ENCODE results near the gene ADAM33. TPM values are rescaled to one million over a fixed set of nuclear protein-coding genes. Genes with fewer than 3 reads are reported as not detected.

Gene ADAM33
- total RNA-seq, 1 experiment from 2014 or later: not detected

DNA sequence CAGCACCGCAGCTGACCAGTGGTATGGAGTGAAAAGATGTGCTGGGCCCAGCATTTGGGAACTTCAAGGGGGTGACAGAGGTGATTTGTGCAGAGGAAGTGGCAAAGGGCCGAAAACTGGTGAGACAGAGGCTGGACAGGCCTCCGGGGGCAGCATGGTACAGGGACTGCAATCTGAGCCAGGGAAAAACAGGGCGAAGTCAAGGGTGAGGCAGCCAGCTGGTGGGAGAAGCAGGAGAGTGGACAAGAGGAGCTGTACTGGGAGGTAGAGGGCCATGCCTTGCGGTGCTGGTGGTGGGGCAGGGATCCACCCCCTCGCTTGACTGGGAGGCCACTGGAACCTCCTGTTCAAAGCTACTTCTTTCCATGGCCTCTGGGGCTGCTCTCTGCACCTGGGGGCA is 11.3 kb downstream of the ADAM33 start:
- Histone ChIP-seq H3K4me3 (replicated peaks in 1 of 2; ENCODE audit: low read depth in 1 of 2, low read length in 2 of 2) (no peak overlapping the region), H3K4me2 (ENCODE audit: low read length) (no peak overlapping the region), H3K79me2 (ENCODE audit: insufficient read depth, low read length) (no peaks in the 10 kb centered on the region), H3K27me3 (ENCODE audit: insufficient read depth, low read length) (peaks cover 2% of the 10 kb centered on the region; the same call in 1 of the 2 replicates), H3K36me3 (ENCODE audit: control insufficient read depth in 1 of 2, insufficient read depth in 2 of 2, low read length in 2 of 2) (no peaks in the 10 kb centered on the region), H3K9me3 (ENCODE audit: control insufficient read depth in 1 of 2, insufficient read depth in 1 of 2, low read depth in 1 of 2, low read length in 2 of 2) (no peaks in the 10 kb centered on the region), H3K9ac (ENCODE audit: low read length) (no peak overlapping the region), H4K20me1 (ENCODE audit: insufficient read depth) (no peaks in the 10 kb centered on the region), H2AFZ (ENCODE audit: low read depth, low read length, poor library complexity, severe bottlenecking) (no peak overlapping the region), H3K27ac (ENCODE audit: low read depth, low read length) (no peak overlapping the region), H3K4me1 (ENCODE audit: control insufficient read depth in 1 of 2, insufficient read depth in 2 of 2, low read length in 2 of 2) (peaks cover 0 to 4% of the 10 kb centered on the region in 2 experiments; a peak in 2 of 4 replicates), H3K9me2 (ENCODE audit: insufficient read depth) (no peaks in the 10 kb centered on the region)
- peak; percentile 43; the same call in 1 of the 2 replicates for ATAC-seq
- TF ChIP-seq CTCF (IDR thresholded peaks at IDR 0.05 in 2 of 3, conservative IDR thresholded peaks at IDR 0.05 in 1 of 3; ENCODE audit: borderline replicate concordance in 1 of 3, insufficient read depth in 1 of 3, low read depth in 2 of 3, low read length in 2 of 3): peak in 2 of 3 experiments; percentile 18 to 22; a peak in 1 of 6 replicates
- TF ChIP-seq EGR1 (IDR thresholded peaks at IDR 0.05; ENCODE audit: low read depth): no peak
- no peak for DNase-seq (ENCODE audit: low read depth, low spot score)
- POLR2A ChIA-PET: no interaction called here
- CTCF ChIA-PET: no interaction called here
- intact Hi-C loops (cut with micrococcal nuclease): no loop called here
- BruUV-seq (replicated peaks): no TSS peak
- RAD21 ChIA-PET (ENCODE audit: low non-redundant PET in 1 of 2, low total read pairs in 2 of 2, uncharacterized antibody in 2 of 2, unreplicated experiment in 2 of 2): no interaction called here

DNA sequence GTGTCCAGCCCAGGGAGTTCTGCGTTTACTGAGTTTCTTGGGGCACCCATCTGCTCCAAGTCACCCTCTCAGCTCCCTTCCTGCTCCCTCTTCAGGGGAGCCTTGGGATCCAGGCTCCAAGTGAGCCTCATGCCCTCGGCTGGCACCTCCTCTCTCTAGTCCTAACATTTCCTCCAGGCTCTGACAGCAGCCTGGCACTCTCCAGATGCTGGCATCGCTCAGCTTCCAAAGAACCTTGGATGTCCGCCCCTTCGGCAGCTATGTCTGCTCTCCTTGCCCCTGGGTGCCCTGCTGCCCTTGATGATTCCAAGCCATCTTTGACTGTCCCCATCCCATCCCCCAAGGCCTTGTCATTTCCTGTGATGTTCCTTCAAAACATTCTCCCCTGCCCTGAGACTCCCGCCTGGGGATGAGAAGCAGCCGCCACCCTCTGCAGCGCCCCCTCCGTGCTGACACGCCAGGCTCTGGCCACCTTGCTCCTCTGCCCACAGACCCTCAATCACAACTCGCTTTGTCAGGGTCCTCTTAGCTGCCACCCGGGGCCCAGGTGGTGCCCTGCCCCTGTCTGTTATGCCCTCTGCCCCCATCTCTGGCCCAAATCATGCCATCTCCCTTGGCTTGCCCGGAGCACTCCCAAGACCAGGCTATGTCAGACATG is 12.0 kb downstream of the ADAM33 start:
- no peak overlapping the region for H3K4me2 ChIP-seq (ENCODE audit: low read length)
- BruUV-seq (replicated peaks): no TSS peak
- intact Hi-C loops (cut with micrococcal nuclease): no loop called here
- no peak for ATAC-seq
- no peaks in the 10 kb centered on the region for H3K27me3 ChIP-seq (ENCODE audit: insufficient read depth, low read length)
- H3K4me1 ChIP-seq (ENCODE audit: control insufficient read depth in 1 of 2, insufficient read depth in 2 of 2, low read length in 2 of 2): peaks cover 0 to 4% of the 10 kb centered on the region in 2 experiments; a peak in 2 of 4 replicates
- no peak overlapping the region for H3K4me3 ChIP-seq (replicated peaks in 1 of 2; ENCODE audit: low read depth in 1 of 2, low read length in 2 of 2)
- DNase-seq (ENCODE audit: low read depth, low spot score): no peak
- no peaks in the 10 kb centered on the region for H3K36me3 ChIP-seq (ENCODE audit: control insufficient read depth in 1 of 2, insufficient read depth in 2 of 2, low read length in 2 of 2)
- no peaks in the 10 kb centered on the region for H3K79me2 ChIP-seq (ENCODE audit: insufficient read depth, low read length)
- no peak overlapping the region for H3K9ac ChIP-seq (ENCODE audit: low read length)
- no peaks in the 10 kb centered on the region for H4K20me1 ChIP-seq (ENCODE audit: insufficient read depth)
- no peak overlapping the region for H2AFZ ChIP-seq (ENCODE audit: low read depth, low read length, poor library complexity, severe bottlenecking)
- H3K9me3 ChIP-seq (ENCODE audit: control insufficient read depth in 1 of 2, insufficient read depth in 1 of 2, low read depth in 1 of 2, low read length in 2 of 2): no peaks in the 10 kb centered on the region
- ChIA-PET POLR2A (no interaction called here), RAD21 (ENCODE audit: low non-redundant PET in 1 of 2, low total read pairs in 2 of 2, uncharacterized antibody in 2 of 2, unreplicated experiment in 2 of 2) (no interaction called here), CTCF (no interaction called here)
- H3K27ac ChIP-seq (ENCODE audit: low read depth, low read length): no peak overlapping the region
- H3K9me2 ChIP-seq (ENCODE audit: insufficient read depth): no peaks in the 10 kb centered on the region
- TF ChIP-seq CTCF (IDR thresholded peaks at IDR 0.05 in 2 of 3, conservative IDR thresholded peaks at IDR 0.05 in 1 of 3; ENCODE audit: borderline replicate concordance in 1 of 3, insufficient read depth in 1 of 3, low read depth in 2 of 3, low read length in 2 of 3) (no peak), JUND (IDR thresholded peaks at IDR 0.05) (no peak), FOSL1 (IDR thresholded peaks at IDR 0.05; ENCODE audit: low read depth) (no peak), ELF1 (IDR thresholded peaks at IDR 0.05; ENCODE audit: borderline replicate concordance, low read depth) (no peak), ZBTB33 (IDR thresholded peaks at IDR 0.05; ENCODE audit: extremely low read depth, insufficient replicate concordance, low read length) (no peak), ZFX (IDR thresholded peaks at IDR 0.05) (no peak), CEBPB (IDR thresholded peaks at IDR 0.05; ENCODE audit: low read depth) (no peak), SP1 (IDR thresholded peaks at IDR 0.05; ENCODE audit: low read depth) (no peak), RAD21 (IDR thresholded peaks at IDR 0.05; ENCODE audit: low read depth) (no peak), ZNF274 (IDR thresholded peaks at IDR 0.05; ENCODE audit: low read depth, low read length) (no peak), POLR2AphosphoS5 (IDR thresholded peaks at IDR 0.05; ENCODE audit: low read depth, low read length) (no peak), SRF (IDR thresholded peaks at IDR 0.05; ENCODE audit: low read depth) (no peak)
- TF ChIP-seq, protein P1, sequence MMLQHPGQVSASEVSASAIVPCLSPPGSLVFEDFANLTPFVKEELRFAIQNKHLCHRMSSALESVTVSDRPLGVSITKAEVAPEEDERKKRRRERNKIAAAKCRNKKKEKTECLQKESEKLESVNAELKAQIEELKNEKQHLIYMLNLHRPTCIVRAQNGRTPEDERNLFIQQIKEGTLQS (IDR thresholded peaks at IDR 0.05): no peak

All from HCT116 (cell line).